Gastroesophageal sphincter (tissue), 4 donors: ENCODE results near the gene EVC. TPM values are rescaled to one million over a fixed set of nuclear protein-coding genes. Genes with fewer than 3 reads are reported as not detected.

Source experiments
- ATAC-seq: fragments of 150-250 bp; one replicate; pipeline ENCODE4 v1.9.1; 2016; ENCODE audit warnings: mild to moderate bottlenecking, moderate library complexity
- H3K27ac ChIP-seq, 4 donors: fragments of 200-600 bp; sonication (generic) in 3 of 4; 1 replicate in 3 of 4; 2 replicates in 1 of 4; pipeline ENCODE4 v1.5.1; 2016 to 2019
- H3K27me3 ChIP-seq: fragments of 200-600 bp; sonication (generic); one replicate; pipeline ENCODE4 v1.5.1; 2019
- H3K36me3 ChIP-seq, 2 donors: fragments of 200-600 bp; sonication (generic); one replicate each; pipeline ENCODE4 v1.5.1; 2019; ENCODE audit warnings: control low read depth in 1 of 2
- H3K4me1 ChIP-seq, 3 donors: fragments of 200-600 bp; sonication (generic); 1 replicate in 2 of 3; 2 replicates in 1 of 3; pipeline ENCODE4 v1.5.1; 2016 to 2019; ENCODE audit warnings: control low read depth in 2 of 3
- H3K4me3 ChIP-seq, 2 donors: fragments of 200-600 bp; sonication (generic); one replicate each; pipeline ENCODE4 v1.5.1; 2019; ENCODE audit warnings: mild to moderate bottlenecking in 1 of 2, moderate library complexity in 1 of 2
- H3K9me3 ChIP-seq, 3 donors: fragments of 200-600 bp; sonication (generic); one replicate each; pipeline ENCODE4 v1.5.1; 2017 to 2019; ENCODE audit warnings: control low read depth in 2 of 3
- CTCF ChIP-seq, 4 experiments: fragments of 200-600 bp in 2 of 4; fragments of 450-650 bp in 2 of 4; sonication (generic) in 1 of 4; IDR thresholded peaks; one replicate each; pipeline ENCODE4 v1.5.1; 2017 to 2019; ENCODE audit warnings: antibody characterized with exemption in 4 of 4, mild to moderate bottlenecking in 2 of 4, moderate library complexity in 2 of 4
- EP300 ChIP-seq: sonication (generic); formaldehyde crosslinking; IDR thresholded peaks from one replicate; pipeline ENCODE4 v1.6.1; 2017; ENCODE audit warnings: antibody characterized with exemption, mild to moderate bottlenecking
- POLR2A ChIP-seq, 2 donors: fragments of 450-650 bp; IDR thresholded peaks; one replicate each; pipeline ENCODE4 v1.6.1; 2017; ENCODE audit warnings: antibody characterized with exemption in 2 of 2, mild to moderate bottlenecking in 2 of 2, moderate library complexity in 1 of 2
- POLR2AphosphoS5 ChIP-seq: sonication (generic); formaldehyde crosslinking; IDR thresholded peaks from one replicate; pipeline ENCODE4 v1.6.1; 2017; ENCODE audit warnings: antibody characterized with exemption
- WGBS, 2 donors: methylation state at CpG; one replicate each; pipeline ENCODE4 v1.1.5; 2018; ENCODE audit warnings: low coverage in 1 of 2; 5-methylcytosine and 5-hydroxymethylcytosine counted together
- total RNA-seq, 4 donors: library from RNA; depleted of rRNA; stranded (reverse); fragments of >200 nt; gene quantifications; one replicate each; pipeline ENCODE4 v1.1.0, GENCODE V29; 2016

EVC gene
- total RNA-seq, 4 donors from 2014 or later = 17.8 to 53.7 (median 38.1) TPM

DNA sequence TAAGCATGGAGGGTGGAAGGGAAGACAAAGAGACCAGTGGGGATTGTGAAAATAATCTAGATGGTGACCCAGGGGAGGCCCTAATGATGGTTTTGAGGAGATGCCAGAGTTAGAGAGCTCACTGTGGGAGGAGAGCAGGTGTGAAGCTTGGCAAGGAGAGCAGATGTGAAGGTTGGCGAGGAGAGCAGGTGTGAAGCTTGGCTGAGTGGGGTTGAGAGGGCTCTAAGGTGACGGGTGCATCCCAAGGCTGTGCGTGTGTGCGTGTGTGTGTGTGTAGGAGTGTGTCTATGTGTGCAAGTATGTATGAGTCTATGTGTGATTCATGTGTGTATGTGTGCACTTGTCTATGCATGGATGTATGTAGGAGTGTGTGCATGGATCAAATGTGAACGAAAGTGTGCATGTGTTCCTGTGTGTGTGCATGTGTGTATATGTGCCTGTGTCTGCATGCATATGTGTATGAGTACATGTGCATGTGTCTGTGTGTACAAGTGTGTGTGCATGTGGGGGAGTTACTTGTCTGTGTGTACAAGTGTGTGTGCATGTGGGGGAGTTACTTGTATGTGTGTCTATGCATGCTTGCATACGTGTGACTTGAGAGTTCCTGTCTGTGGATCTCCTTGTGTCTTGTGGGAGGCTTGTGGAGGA, 72.0 kb downstream of the EVC start:
- no peak for ATAC-seq
- TF ChIP-seq POLR2AphosphoS5 = no peak
- no peak for TF ChIP-seq CTCF (IDR thresholded peaks at IDR 0.05)
- TF ChIP-seq POLR2A (IDR thresholded peaks at IDR 0.05) = no peak
- TF ChIP-seq EP300 = no peak
- Histone ChIP-seq H3K27ac (no peak overlapping the region), H3K36me3 (peaks cover 0 to 48% of the 10 kb centered on the region in 2 donors), H3K27me3 (no peaks in the 10 kb centered on the region), H3K9me3 (no peaks in the 10 kb centered on the region), H3K4me3 (no peak overlapping the region), H3K4me1 (no peaks in the 10 kb centered on the region)
- 90 to 93% methylated on average over 6 of the region's 6 CpGs for WGBS, 2 donors

GRCh38 chr4:5783486-5783885, 72.5 kb downstream of the EVC start:
- Histone ChIP-seq H3K36me3 (peaks cover 0 to 53% of the 10 kb centered on the region in 2 donors), H3K4me3 (no peak overlapping the region), H3K9me3 (no peaks in the 10 kb centered on the region), H3K27ac (no peak overlapping the region), H3K4me1 (no peaks in the 10 kb centered on the region), H3K27me3 (no peaks in the 10 kb centered on the region)
- no peak for ATAC-seq
- no peak for TF ChIP-seq EP300
- no peak for TF ChIP-seq POLR2A (IDR thresholded peaks at IDR 0.05)
- no peak for TF ChIP-seq CTCF (IDR thresholded peaks at IDR 0.05)
- no peak for TF ChIP-seq POLR2AphosphoS5
- 40 to 80% methylated on average over 1 to 10 of the region's 14 CpGs for WGBS, 2 donors

GRCh38 chr4:5784021-5784420, 73.0 kb downstream of the EVC start:
- ATAC-seq = no peak
- 97 to 100% methylated on average over 2 to 6 of the region's 6 CpGs for WGBS, 2 donors
- TF ChIP-seq POLR2AphosphoS5 (no peak), EP300 (no peak), CTCF (IDR thresholded peaks at IDR 0.05) (no peak), POLR2A (IDR thresholded peaks at IDR 0.05) (no peak)
- no peak overlapping the region for H3K4me3 ChIP-seq
- H3K27ac ChIP-seq = no peak overlapping the region
- H3K36me3 ChIP-seq = peaks cover 0 to 59% of the 10 kb centered on the region in 2 donors
- H3K27me3 ChIP-seq = no peaks in the 10 kb centered on the region
- no peaks in the 10 kb centered on the region for H3K9me3 ChIP-seq
- H3K4me1 ChIP-seq = no peaks in the 10 kb centered on the region

GRCh38 chr4:5784960-5785611, 74.1 kb downstream of the EVC start:
- TF ChIP-seq CTCF (IDR thresholded peaks at IDR 0.05) (no peak), POLR2AphosphoS5 (no peak), EP300 (no peak), POLR2A (IDR thresholded peaks at IDR 0.05) (no peak)
- 79 to 100% methylated on average over 2 to 7 of the region's 9 CpGs for WGBS, 2 donors

More at GRCh38 chr4:5784960-5785611, 74.1 kb downstream of the EVC start:
- Histone ChIP-seq H3K27me3 (no peaks in the 10 kb centered on the region), H3K4me1 (no peaks in the 10 kb centered on the region), H3K27ac (peak overlapping the region in 2 of 4 donors; percentile 2 to 7), H3K36me3 (peaks cover 0 to 67% of the 10 kb centered on the region in 2 donors), H3K4me3 (no peak overlapping the region), H3K9me3 (no peaks in the 10 kb centered on the region)
- ATAC-seq = peak; percentile 46
